NCI-H524 treated with DMSO at 0.1 percent for 48 hours (cell line): Measurements from ENCODE around the gene ZBED5.
"Not testable (repeated sequence)": the region's sequence is repeated elsewhere in the genome, so short reads cannot be mapped to it uniquely, and the experiment has no call there.

Experiments used
- DNase-seq: peaks from one replicate; lab custom pipeline; 2025; lab: John Stamatoyannopoulos, UW

Gene ZBED5

DNA sequence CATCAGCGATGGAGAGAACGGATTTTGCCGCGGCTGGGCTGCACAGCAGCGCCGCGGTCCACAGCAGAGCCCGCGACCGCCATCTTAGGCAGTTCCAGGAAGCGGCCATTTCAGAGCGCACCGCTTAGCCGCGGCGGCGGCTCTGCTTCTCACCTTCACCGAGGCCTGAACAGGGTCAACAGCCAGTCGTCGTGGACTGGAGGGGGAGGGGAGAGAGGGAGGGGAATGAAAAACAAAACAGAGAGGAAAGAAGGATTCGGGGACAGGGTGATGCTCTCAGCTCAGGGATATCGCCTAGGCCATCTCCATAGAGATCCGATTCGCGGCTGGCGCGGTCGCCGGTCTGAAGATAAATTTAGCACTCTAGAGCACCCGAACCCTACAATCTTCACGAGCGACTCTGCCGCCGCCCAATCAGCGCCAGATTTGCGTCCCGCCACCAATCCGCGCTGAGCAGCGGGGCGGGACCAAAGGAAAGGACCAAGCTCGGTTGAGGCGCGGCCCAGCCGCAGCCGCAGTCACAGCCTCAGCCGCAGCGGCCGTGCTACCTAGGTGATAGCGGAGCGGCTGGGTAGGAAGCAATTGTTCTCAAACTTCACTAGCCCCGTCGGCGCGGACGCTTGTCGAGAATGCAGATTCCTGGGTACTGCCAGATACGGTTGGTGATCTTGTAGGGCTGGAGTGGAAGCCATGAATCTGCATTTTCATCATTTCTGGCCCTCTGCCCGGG, at the start of gene ZBED5:
TSS of gene ZBED5 (minus strand) at position 345 of the 730 bp plus-strand sequence. CDS start 3,108 bp downstream, outside the sequence.
- DNase-seq: peak; percentile 84

DNA sequence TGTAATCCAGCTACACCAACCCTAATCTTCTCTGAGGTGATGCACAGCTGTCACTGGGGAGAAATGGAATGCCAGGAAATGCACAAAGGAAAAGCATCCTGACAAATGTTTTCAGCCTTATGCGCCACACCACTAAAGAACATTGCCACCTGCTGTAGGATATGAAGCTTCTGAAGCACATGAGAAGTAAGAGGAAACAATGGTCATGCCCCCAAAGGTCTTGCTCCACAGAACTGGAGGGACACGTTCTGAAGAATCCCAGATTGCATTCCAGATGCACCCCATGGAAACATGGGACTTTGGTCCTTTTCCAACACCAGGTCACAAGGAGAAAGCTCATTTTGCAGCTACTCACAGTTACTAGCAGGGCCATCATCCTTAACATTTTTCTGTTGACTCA, 48.7 kb upstream of the ZBED5 start:
- DNase-seq: peak; percentile 48

DNA sequence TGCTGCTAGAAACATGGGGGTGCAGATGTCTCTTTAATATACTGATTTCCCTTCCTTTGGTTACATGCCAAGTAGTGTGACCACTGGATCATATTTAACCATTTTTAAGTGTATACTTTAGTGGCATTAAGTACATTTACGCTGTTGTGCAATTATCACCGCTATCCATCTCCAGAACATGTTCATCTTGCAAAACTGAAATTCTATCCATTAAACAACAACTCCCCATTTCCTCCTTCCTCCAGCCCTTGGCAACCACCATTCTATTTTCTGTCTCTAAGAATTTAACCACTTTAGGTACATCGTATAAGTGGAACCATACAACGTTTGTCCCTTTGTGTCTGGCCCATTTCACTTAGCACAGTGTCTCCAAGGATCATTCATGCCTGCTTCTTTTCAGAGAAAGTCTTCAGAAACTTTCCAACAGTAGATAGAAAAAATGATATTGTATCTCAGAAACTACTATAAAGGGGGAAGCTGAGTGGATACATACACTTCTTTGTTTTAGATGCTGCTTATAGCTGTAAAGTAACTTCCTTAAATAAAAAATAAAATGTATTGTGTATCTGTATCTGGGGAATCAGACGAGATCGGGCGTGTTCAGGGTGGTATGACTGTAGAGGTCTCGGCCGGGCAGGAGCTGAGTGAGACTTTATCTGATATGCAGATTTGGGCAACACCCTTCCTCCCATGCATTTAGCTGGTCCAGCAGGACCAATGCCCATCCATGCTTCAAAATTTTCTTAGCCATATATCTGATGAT, 44.6 kb upstream of the ZBED5 start:
- no peak for DNase-seq

DNA sequence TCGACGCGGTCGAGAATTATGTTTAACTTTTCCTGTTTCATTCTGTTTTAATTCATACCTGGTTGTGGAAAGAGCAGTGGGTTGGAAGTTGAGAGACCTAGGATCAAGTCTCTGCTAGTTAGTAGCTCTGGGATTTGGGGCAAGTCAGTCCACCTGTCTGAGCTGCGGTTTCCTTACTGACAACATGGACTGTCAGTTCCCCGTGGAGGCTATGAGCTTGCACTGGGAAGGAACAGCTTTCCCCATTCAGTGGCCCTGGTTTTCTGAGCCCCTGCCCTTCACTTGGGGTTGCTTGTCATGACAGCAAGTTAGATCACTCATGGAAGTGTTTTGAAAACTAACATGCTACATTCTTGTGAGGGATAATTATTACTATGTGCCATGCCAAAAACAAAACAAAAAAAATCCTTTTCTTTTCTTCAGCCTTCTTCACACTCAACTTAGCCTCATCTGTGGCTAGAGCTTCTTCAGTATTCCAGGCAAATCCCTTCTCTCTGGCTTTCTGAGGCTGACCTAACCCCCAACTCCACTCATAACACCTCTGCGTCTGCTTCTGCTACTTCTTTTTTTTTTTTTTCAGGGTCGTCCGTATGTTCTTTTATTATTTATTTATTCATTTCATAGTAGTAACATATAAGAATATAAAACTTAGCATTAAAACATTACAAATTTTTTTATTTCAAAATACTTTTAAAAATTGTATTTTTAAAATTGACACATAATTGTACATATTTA, 43.0 kb upstream of the ZBED5 start:
- DNase-seq: no peak

DNA sequence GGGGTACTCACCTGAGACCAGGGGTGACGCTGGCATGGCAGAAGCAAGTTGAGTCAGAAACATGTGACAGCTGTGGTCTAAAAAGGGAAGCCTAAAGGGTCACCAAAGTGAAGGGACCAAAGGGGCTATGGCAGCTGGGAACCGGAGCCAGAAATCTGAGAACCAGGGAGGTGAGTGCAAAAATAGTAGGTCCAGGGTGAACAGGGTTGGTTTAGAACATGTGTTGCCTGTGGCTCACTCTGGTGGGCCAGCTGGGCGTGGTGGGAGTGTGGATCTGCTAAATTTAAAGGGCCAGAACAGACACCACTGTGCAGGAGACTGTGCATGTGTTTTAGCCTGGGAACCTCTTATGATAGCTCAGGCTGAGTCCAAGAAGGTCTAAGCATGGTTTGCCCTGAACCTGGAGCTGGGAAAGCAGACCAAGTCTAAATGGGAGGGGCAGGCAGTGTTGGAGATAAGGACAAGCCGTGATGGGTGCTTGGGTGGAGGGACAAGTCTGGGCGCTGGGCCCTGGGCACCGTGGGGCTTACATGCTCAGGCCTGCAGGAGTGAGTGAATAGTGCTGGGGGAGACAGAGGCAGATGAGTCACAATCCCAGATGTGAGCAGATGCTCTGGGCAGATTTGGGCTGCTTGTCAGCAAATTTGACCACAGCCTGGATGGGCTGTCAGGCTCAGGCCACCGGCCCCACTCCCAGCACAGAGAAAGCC, 41.4 kb upstream of the ZBED5 start:
- no peak for DNase-seq

DNA sequence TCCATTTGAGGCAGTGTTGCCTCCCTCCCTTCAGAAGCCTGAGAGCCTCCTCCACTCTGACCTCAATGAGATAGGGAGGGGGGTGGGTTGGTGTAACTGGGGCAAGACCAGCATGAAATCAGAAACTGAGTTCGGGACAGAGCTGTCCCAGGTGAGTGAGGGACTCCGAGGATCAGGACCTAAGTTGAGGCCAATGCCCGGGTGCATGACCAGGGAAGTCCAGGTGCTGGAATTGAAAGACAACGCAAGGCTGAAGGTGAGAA, 40.8 kb upstream of the ZBED5 start:
- DNase-seq: no peak

DNA sequence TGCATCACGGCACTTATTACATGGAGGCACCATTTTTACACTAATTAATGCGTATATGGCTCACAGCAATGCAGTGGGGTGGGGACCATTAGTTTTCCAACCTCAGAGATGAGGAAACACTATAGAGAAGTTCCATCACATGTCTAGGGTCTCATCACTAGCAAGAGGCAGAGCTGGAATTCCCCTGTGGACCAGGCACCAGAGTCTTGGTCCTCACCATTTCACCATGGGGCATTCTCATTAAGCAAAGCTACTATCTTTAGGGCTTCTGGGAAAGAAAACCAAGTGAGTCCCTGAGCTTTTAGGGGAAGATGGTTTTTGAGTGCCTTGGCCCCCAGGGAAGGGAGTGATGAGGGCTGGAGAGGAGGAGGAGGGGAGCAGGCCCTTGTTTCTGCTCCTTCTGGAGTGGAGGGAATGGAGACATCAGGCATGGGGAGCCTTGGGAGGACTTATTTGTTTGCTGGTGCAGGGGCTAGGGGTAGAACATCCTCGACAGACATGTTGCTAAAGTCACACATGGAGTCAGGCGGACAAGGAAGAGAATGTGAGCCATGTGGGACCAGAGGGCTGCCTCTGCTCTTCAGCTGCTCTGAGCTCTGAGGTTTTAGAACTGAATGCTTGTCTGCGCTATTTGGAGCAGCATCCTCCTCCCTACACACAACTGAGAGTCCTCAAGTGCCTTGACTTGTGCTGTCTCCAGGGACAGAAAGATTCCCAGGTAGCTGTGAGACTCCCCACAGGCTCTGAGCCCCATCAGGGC, 40.3 kb upstream of the ZBED5 start:
- no peak for DNase-seq

DNA sequence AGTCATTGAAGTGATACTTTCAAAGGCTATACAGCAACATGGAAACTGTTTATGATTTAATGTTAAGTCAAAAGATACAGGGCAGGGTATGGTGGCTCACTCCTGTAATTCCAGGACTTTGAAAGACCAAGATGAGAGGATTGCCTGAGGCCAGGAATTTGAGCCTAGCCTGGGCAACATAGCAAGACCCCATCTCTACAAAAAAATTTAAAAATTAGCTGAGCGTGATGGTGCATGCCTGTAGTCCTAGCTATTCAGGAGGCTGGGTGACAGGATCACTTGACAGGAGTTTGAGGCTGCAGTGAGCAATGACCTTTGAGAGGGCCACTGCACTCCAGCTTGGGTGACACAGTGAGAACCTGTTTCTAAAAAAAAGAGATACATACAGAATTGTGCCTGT, 39.3 kb upstream of the ZBED5 start:
- no peak for DNase-seq

DNA sequence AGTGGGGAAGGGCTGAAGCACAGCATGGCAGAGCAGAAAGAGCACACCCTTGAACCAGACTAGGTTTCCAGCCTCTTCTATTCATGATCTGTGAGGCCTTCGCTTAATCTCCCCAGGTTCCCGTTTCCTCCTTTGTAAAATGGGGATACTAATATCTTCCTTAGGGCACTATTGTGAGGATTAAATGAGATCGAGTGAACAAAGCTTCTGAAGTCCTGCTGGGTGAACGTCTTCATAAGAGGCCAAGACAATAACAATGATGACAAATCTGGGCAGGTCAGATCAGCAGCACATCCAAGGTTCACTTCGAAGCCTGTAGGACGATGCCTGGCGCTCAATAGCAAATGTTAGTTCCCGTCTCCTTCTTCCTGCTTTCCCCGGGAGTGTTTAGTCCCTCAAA, 38.6 kb upstream of the ZBED5 start:
- DNase-seq: no peak

DNA sequence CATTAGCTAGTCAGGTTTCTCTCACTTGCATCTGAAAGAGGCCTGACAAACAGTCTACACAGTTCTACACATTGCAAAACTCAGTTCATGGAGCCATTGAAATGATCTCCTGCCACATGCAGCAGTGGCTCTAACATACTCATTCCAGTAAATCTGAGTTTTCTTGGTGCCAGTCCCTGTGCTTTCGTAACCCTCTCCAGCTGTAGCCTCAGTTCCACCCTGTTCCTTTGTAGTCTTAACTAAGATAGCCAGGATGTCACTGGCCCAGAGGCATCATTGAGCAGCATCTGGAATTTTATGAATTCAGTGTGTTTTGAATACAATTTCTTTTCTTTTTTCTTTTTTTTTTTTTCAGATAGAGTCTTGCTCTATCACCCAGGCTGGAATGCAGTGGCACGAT, 37.4 kb upstream of the ZBED5 start:
- DNase-seq: no peak

DNA sequence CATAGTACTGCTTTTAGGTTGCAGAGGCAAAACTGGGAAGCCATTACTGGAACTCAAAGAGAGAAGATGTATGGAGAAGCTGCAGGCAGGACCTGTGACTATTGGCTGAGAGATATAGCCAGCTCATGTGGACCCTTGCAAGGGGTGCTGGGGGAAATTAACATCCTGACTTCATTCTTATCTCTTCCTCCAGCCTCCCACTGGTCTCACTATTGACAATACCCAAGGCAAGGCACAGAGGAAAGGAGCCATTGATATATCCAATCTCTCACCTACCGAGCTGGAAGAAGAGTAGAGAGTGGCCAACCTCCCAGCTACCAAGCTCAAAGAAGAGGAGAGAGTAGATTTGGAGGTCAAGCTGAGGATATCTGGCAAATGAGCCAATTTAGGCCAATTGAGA, 36.8 kb upstream of the ZBED5 start:
- DNase-seq: no peak

DNA sequence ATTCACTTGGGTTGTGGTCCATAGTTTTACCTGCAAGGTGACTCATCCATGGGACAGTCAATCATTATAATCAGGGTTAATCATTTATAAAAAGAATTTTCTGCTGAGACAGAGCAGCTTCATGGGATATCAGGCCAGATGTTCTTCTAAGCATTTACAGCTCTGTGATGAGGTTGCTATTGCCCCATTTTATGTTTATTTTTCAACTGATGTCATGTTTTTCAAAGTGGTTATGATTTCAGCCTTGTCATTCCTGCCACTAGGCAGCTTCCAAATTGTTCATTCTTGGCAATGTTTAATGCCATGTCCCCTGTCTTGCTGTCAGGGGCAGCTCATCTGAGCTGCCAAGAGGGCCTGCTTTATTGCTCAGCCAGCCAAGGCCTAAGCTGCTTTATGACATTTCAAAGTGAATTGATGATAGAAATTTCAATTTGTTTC, 35.9 kb upstream of the ZBED5 start:
- DNase-seq: no peak

DNA sequence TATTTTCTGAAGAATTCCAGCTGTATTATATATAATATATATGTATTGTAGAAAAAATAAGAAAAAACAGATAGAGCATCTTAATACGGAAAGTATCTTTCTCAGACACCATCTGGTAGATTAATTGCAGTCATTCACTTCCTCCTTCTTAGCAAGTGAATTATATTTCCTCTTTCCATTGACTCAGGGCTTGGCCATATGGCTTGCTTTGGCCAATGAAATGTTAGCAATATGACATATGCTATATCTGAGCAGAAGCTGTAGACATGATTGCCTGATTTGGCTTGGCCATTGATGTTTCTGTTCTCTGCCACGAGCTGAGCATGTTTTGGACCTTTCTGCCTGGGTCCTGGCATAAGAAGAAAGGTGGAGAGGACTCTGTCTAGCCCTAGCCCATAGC, 34.4 kb upstream of the ZBED5 start:
- DNase-seq: peak; percentile 20

DNA sequence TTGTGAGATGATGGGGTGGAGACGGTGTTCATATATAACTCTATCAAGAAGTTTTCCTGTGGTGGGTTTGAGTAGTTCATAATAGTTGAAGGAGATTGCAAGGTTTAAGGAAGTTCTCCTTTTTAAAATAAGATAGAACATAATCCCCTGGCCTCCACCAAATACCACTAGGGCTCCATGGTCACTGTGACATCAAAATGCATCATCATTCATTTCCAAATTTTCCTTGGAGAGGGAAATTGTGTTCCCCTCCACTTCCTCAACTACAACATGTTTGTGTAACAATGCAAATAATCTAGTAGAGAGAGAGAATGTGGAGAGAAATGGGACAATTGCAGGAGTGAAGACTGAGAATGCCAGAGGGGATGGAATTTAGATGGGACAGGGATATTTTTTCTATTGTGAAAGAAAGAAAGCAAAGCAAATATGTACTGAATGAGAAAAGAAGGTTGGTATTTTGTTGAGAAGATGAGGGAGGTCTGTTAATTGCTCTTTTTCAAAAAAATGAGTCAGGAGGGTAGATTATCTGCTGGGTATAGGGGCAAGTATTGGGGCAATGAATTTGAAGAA, 33.4 kb upstream of the ZBED5 start:
- no peak for DNase-seq

DNA sequence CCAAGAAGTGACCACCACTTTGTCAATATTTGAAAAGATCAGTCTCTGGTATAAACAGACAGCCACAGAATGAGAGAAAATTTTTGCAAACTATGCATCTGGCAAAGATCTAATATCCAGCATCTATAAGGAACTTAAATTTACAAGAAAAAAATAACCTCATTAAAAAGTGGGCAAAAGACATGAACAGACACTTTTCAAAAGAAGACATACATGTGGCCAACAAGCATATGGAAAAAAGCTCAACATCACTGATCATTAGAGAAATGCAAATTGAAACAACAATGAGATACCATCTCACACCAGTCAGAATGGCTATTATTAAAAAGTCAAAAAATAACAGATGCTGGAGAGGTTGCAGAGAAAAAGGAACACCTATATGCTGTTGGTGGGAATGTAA, 32.2 kb upstream of the ZBED5 start:
- not testable (repeated sequence) for DNase-seq

DNA sequence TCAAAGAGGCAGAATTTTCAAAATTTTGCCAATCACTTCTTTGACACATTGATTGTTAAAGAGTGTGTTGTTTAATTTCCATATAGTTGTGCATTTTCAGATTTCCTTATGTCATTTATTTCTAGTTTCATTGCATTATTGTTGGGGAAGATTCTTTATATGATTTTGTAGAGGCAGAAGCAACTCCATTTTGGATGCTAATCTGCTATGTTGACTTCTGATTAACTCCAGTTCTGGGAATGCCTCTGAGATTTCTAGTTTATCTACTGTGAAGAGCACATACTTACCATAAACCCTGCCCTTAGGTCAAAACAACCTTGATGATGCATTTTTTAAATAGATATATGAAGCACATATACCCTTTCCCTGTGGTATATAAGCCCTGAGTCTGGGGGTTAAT, 29.5 kb upstream of the ZBED5 start:
- no peak for DNase-seq

DNA sequence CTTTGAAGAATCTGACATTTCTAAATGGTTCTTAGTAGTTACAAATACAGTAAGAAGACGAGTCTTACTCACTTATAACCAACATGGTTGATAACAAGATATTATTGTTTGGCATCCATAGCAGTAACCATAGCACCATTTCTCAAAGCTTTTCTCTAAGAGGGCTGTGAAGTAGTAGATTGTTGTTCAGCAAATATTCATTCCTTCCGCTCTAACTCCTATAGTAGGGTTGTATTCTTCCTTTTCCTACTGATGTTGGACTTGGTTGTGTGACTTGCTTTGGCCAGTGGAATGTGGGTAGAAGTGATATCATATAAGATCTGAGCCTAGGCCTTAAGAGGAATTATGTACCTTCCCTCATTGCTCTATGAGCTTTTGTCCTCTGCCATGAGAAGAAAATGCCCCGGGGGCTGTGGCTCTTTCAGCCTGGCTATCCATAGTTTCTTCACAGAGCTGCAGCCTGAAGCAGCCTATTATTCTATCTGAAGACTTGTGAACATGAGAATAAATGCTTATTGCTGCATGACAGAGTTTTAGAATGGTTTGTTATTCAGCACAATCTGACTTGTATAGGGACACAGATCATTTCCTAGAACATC, 28.9 kb upstream of the ZBED5 start:
- no peak for DNase-seq

DNA sequence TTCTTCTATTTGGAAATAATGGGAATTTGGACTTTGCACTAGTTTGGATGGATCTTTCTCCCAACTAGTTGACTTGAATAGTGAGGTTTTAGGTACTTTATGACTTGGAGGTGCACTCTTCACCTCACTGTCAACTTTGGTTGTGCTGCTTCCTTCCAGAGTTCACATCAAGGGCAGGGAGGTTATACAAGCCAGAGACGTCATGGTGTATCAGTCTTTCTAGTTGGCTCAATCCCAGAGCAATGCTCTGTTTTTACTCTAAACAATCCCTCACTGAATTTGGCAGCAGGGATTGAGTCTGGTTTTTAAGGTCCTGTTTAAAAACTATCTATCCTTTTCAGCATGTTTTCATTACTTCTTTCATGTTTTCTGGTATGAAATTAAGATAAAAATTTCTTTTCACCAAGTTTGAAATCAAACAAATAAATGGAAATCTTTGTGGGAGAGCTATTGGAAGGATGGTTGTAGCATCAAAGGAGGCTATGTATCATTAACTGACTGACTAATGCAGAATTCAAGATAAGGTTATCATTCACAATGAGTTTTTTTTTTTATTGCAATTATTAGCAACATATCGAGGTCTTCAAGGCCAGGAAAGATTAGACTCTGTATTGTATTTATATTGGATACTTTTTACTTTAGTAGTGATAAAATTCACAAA, 28.0 kb upstream of the ZBED5 start:
- no peak for DNase-seq

DNA sequence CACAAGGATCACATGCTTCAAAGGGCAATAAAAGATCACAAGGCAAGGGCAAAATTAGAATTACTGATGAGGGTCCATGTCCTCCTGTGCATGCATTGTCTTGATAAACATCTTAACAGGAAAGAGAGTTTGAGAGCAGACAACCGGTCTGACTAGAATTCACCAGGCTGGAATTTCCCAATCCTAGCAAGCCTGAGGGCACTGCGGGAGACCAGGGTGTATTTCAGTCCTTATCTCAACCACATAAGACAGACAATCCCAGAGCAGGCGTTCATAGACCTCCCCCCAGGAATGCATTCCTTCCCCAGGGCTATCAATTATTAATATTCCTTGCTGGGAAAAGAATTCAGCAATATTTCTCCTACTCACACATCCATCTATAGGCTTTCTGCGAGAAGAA, 26.4 kb upstream of the ZBED5 start:
- DNase-seq: not testable (repeated sequence)

DNA sequence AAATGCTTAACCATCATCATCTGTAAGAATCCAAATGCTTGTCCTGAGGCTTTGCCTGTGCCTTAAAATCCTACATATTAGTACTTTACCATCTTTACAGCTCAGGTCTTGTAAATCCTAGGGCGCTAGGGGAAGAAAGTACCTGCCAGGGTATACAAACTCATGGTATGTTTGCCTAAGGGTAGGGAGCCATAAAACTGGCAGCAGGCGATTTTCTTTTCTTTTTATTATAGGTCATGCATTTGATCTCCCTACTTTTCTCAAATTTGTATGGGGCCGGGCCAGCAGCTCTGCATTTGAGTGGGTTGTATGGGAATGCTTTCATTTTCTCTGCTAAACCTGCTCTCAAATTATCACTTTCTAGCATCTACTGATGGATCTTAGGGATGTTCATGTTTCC, 24.0 kb upstream of the ZBED5 start:
- no peak for DNase-seq
